GM10847 (cell line): ENCODE results near the gene EML4.

Experiments used
- POLR2A ChIP-seq: IDR thresholded peaks from 2 replicates; pipeline ENCODE4 v1.6.1; 2011; ENCODE audit not compliant: insufficient read length; ENCODE audit errors: extremely low read depth

Gene EML4

GRCh38 chr2:42196403-42197267, 27.5 kb downstream of the EML4 start:
- no peak for TF ChIP-seq POLR2A

GRCh38 chr2:42197792-42198191, 28.6 kb downstream of the EML4 start:
- no peak for TF ChIP-seq POLR2A

- TF ChIP-seq POLR2A = no peak
These were observed 29.3 kb downstream of the EML4 start for GRCh38 chr2:42198466-42198865.

GRCh38 chr2:42199002-42199401, 29.8 kb downstream of the EML4 start:
- TF ChIP-seq POLR2A = no peak

GRCh38 chr2:42199626-42200025, 30.5 kb downstream of the EML4 start:
- TF ChIP-seq POLR2A = no peak

GRCh38 chr2:42200926-42201855, 32.0 kb downstream of the EML4 start:
- TF ChIP-seq POLR2A = no peak

GRCh38 chr2:42202634-42203008, 33.5 kb downstream of the EML4 start:
- TF ChIP-seq POLR2A = no peak

- TF ChIP-seq POLR2A = no peak
These were observed 34.6 kb downstream of the EML4 start for GRCh38 chr2:42203792-42204191.

- no peak for TF ChIP-seq POLR2A
These were observed 36.2 kb downstream of the EML4 start for GRCh38 chr2:42205337-42205736.

- no peak for TF ChIP-seq POLR2A
These were observed 38.7 kb downstream of the EML4 start for GRCh38 chr2:42207826-42208225.

GRCh38 chr2:42210203-42210602, 41.0 kb downstream of the EML4 start:
- TF ChIP-seq POLR2A = no peak

GRCh38 chr2:42211291-42211690, 42.1 kb downstream of the EML4 start:
- TF ChIP-seq POLR2A = no peak

GRCh38 chr2:42214669-42215068, 45.5 kb downstream of the EML4 start:
- no peak for TF ChIP-seq POLR2A

GRCh38 chr2:42216694-42217093, 47.5 kb downstream of the EML4 start:
- TF ChIP-seq POLR2A = no peak

GRCh38 chr2:42217307-42217706, 48.2 kb downstream of the EML4 start:
- TF ChIP-seq POLR2A = no peak

- no peak for TF ChIP-seq POLR2A
These were observed 48.8 kb downstream of the EML4 start for GRCh38 chr2:42217914-42218313.
